Fibroblast of skin of abdomen (primary cell): ENCODE results near the gene NPPC.
"Not testable (repeated sequence)": the region's sequence is repeated elsewhere in the genome, so short reads cannot be mapped to it uniquely, and the experiment has no call there.

Source experiments
- DNase-seq: peaks from one replicate; pipeline ENCODE4 v3.0.0-alpha.2; 2013

Gene NPPC

GRCh38 chr2:231920366-231920765 is 5.8 kb downstream of the NPPC start:
- no peak for DNase-seq

- DNase-seq = no peak
Observed at GRCh38 chr2:231919341-231920035, 6.7 kb downstream of the NPPC start.

GRCh38 chr2:231918501-231919330 is 7.5 kb downstream of the NPPC start:
- no peak for DNase-seq

GRCh38 chr2:231917280-231918066 is 8.7 kb downstream of the NPPC start:
- DNase-seq = no peak

- DNase-seq = no peak
Observed at GRCh38 chr2:231914077-231914690, 12.0 kb downstream of the NPPC start.

DNA sequence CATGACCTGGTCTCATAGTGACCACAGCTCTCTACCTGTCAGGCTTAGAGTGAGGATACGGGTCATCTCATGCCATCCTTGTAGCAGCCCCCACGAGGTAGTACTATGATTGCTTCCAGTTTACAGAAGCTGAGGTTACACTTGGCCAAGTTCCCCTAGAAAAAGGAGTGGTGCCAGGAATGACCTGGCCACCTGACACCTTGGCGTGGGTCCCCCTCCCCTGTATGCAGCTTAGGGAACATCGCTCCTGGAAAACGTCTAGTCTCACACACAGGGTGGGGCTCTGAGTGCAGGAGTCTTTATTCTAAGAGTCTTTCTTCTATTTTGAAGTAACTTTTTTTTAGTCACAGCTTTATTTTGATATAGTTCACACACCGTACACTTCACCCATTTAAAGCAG is 14.8 kb downstream of the NPPC start:
- DNase-seq = no peak

GRCh38 chr2:231910771-231911170 is 15.4 kb downstream of the NPPC start:
- no peak for DNase-seq

- not testable (repeated sequence) for DNase-seq
Observed at GRCh38 chr2:231910161-231910560, 16.0 kb downstream of the NPPC start.

DNA sequence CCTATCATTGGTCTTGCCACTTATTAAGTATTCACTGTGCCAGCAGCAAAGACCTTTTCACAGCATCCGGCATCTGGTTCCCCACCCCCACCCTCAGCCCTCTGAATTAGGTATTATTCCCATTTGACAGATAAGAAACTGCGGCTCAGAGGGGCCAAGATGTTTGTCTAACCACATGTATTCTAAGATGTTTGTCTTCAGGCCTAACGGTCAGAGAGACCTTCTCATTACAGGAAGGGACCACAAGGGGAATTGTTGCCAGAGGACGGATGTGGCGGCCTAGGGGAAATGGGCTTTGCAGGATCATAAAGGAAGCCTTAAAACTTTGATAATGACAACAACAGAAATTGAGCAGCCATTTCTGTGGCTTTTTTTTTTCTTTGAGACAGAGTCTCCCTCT is 16.6 kb downstream of the NPPC start:
- no peak for DNase-seq

GRCh38 chr2:231908584-231908983 is 17.6 kb downstream of the NPPC start:
- no peak for DNase-seq

GRCh38 chr2:231907765-231908164 is 18.4 kb downstream of the NPPC start:
- no peak for DNase-seq

GRCh38 chr2:231905026-231905425 is 21.2 kb downstream of the NPPC start:
- no peak for DNase-seq

GRCh38 chr2:231904161-231904611 is 22.0 kb downstream of the NPPC start:
- no peak for DNase-seq

GRCh38 chr2:231902598-231902997 is 23.6 kb downstream of the NPPC start:
- no peak for DNase-seq

DNA sequence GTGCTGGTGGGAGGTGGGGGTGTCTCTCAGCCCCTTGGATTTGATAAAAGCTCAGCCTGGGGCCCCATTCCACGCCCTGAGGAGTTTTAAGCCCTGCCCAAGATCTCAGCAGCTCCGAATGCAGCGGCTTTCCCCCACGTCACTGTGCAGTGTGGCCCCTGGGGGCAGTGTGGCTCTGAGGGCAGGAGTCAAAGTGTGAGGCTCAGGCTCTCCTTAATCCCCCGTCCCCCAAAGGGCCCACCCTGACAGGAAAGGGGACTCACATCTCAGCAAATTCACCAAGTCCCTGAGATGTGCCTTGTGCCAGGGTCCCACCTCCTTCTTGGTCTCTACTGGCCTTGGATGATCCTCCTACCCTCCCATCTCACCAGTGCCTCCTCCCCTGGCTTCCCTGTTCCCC is 25.2 kb downstream of the NPPC start:
- DNase-seq = no peak

DNA sequence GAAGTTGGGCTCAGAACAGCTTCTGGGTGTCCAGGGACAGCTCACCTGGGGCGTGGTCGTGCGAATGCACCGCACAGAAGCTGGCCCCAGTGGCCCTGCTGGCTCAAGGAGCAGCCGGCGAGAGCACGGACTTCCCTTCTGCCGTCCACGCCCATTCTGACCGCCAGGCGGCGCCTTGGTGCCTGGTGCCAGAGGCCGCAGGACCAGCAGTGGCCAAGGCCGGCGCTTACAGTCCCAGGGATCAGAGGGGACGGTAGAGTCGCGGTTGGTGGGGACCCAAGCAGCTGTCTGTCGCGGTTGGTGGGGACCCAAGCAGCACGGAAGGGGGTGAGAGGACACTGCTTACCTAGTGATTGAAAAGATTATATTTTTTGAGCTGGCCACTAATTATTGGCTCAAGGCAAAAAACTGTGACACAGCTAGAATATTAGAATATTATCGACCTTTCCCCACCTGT is 25.7 kb downstream of the NPPC start:
- peak; percentile 42 for DNase-seq

DNA sequence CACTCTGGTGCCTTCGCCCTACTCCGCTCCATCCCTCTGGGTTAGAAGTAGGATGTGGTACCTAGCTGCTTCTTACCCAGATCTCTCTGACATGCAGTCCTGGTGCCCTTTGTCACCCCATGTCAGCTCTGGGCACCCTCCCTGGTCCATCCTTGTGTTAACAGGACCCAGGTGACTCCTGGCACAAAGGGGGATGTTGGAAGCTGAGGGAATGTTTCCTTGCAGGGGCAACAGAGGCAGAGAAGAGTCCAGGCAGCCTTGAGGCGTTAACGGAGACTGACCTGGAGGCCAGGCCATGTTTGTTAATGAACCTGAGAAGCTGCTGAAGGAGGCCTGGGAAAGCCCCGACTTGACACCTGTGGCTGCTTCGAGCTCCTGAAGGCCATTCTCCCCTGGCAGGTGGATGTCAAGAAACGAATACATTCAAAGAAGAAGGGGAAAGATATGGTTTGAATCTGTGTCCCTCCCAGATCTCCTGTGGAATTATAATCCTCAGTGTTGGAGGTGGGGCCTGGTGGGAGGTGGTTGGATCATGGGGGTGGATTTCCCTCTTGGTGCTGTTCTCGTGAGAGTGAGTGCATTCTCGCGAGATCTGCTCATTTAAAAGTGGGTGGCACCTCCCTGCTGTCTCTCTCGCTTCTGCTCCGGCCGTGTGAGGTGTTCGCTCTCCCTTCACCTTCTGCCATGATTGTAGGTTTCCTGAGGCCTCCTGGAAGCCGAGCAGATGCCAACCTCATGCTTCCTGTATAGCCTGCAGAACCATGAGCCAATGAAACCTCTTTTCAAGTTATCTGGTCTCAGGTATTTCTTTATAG is 31.4 kb downstream of the NPPC start:
- DNase-seq = no peak

- DNase-seq = no peak
Observed at GRCh38 chr2:231891514-231891905, 34.7 kb downstream of the NPPC start.

GRCh38 chr2:231890896-231891513 is 35.2 kb downstream of the NPPC start:
- DNase-seq = no peak

GRCh38 chr2:231887756-231888155 is 38.4 kb downstream of the NPPC start:
- DNase-seq = no peak

GRCh38 chr2:231886071-231886681 is 40.0 kb downstream of the NPPC start:
- DNase-seq = no peak
